Natural killer cell (primary cell): ENCODE results near the gene ZBED3. TPM values are rescaled to one million over a fixed set of nuclear protein-coding genes. Genes with fewer than 3 reads are reported as not detected.

ENCODE experiments used
- ATAC-seq, 3 donors: fragments of 150-1000 bp in 2 of 3; fragments of 200-7000 bp in 1 of 3; cut with Tn5 transposase; 1 replicate in 1 of 3; 2 replicates in 2 of 3; pipeline ENCODE4 v1.10.0; 2021; ENCODE audit warnings: mild to moderate bottlenecking in 2 of 3, moderate library complexity in 2 of 3
- DNase-seq, 2 donors: peaks; one replicate each; pipeline versions ENCODE4 v3.0.0 to v3.0.0-alpha.2; 2013 to 2021; ENCODE audit warnings: mixed read lengths in 1 of 2
- H3K27ac ChIP-seq: one replicate; pipeline ENCODE4 v1.5.1; 2013; ENCODE audit warnings: mild to moderate bottlenecking, low read length
- H3K27me3 ChIP-seq: one replicate; pipeline ENCODE4 v1.6.1; 2013; ENCODE audit warnings: low read length; ENCODE audit not compliant: control insufficient read depth, insufficient read depth
- H3K36me3 ChIP-seq: one replicate; pipeline ENCODE4 v1.6.1; 2013; ENCODE audit warnings: low read length; ENCODE audit not compliant: control insufficient read depth, insufficient read depth
- H3K4me1 ChIP-seq: one replicate; pipeline ENCODE4 v1.6.1; 2013; ENCODE audit warnings: low read length; ENCODE audit not compliant: control insufficient read depth, insufficient read depth
- H3K4me3 ChIP-seq: one replicate; pipeline ENCODE4 v1.5.1; 2013; ENCODE audit warnings: low read length
- H3K9me3 ChIP-seq: one replicate; pipeline ENCODE4 v1.6.1; 2013; ENCODE audit warnings: low read length; ENCODE audit not compliant: control insufficient read depth, insufficient read depth
- H3K27ac Mint-ChIP-seq, 2 donors: one replicate each; pipeline ENCODE4 v1.8.0; 2022; ENCODE audit warnings: mild to moderate bottlenecking in 2 of 2, mixed read lengths in 2 of 2, moderate library complexity in 1 of 2
- H3K27me3 Mint-ChIP-seq, 2 donors: one replicate each; pipeline ENCODE4 v1.8.0; 2022; ENCODE audit warnings: low read depth in 2 of 2, mixed read lengths in 2 of 2
- H3K36me3 Mint-ChIP-seq: one replicate; pipeline ENCODE4 v1.8.0; 2022; ENCODE audit warnings: mixed read lengths
- H3K4me1 Mint-ChIP-seq, 2 donors: one replicate each; pipeline ENCODE4 v1.8.0; 2022; ENCODE audit warnings: mixed read lengths in 2 of 2
- H3K4me3 Mint-ChIP-seq: one replicate; pipeline ENCODE4 v1.8.0; 2022; ENCODE audit warnings: mild to moderate bottlenecking, moderate library complexity, mixed read lengths
- H3K9me3 Mint-ChIP-seq, 2 donors: one replicate each; pipeline ENCODE4 v1.8.0; 2022; ENCODE audit warnings: mixed read lengths in 2 of 2
- WGBS: methylation state at CpG from one replicate; pipeline ENCODE4 v1.1.7; 2013; ENCODE audit warnings: missing lambda C conversion rate; ENCODE audit not compliant: insufficient coverage; 5-methylcytosine and 5-hydroxymethylcytosine counted together
- intact Hi-C: fragments of 100-400 bp; cut with micrococcal nuclease; formaldehyde crosslinking; loops from one replicate; pipeline ENCODE4 v1.14.2; 2022
- total RNA-seq, 4 donors: library from RNA; stranded (reverse); fragments of 120-200 nt in 1 of 4; gene quantifications; one replicate each; pipeline versions ENCODE4 v1.2.3 to v1.2.4, GENCODE V29; 2013 to 2022
- TF ChIP-seq, protein P1 (sequence below): fragments of 200-600 bp; IDR thresholded peaks from one replicate; pipeline ENCODE4 v1.8.0; 2022; ENCODE audit warnings: antibody characterized with exemption

The ZBED3 gene
- total RNA-seq, 3 donors from 2014 or later (not counting 1 experiment from before 2014, with no cell fraction given): 2.6 to 4.0 (median 3.2) TPM

DNA sequence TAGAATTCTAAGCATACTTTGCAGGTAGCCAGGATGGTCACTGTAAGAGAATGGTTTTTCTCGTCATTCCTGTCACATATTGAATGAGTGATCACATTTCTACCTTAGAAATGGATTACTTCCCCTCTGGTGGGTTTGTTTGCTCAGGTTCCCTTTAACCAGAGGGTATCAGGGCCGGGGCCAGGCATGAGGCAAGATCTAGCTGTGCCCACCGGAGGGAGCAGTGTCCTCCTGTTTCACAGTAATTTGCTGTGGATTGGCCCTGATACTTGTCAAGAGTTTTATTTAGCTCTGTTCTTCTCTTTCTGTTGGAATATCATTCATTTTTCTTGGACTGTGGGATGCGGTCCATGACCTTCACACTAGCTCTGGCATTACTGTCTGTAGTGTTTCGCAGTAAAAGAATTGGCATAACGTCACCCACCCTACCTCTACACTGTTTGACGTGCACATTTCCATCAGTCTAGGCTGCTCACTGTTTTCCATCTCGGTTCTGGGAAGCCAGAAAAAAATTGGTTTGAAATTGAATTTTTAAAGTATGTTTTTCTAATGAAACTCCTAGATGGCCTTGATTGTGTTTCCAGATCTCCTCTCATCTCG is 42.4 kb upstream of the ZBED3 start:
- Histone ChIP-seq H3K4me1 (no peaks in the 10 kb centered on the region), H3K4me3 (no peak overlapping the region), H3K27ac (no peak overlapping the region), H3K36me3 (no peaks in the 10 kb centered on the region), H3K27me3 (no peaks in the 10 kb centered on the region), H3K9me3 (no peaks in the 10 kb centered on the region)
- Mint-ChIP-seq H3K4me3 (no peak overlapping the region), H3K36me3 (no peaks in the 10 kb centered on the region), H3K9me3 (no peaks in the 10 kb centered on the region), H3K4me1 (no peaks in the 10 kb centered on the region), H3K27ac (no peak overlapping the region), H3K27me3 (peaks cover 5 to 18% of the 10 kb centered on the region in 2 donors)
- ATAC-seq (no peak), DNase-seq (peak in 1 of 2 donors; percentile 37)
- TF ChIP-seq, protein P1, sequence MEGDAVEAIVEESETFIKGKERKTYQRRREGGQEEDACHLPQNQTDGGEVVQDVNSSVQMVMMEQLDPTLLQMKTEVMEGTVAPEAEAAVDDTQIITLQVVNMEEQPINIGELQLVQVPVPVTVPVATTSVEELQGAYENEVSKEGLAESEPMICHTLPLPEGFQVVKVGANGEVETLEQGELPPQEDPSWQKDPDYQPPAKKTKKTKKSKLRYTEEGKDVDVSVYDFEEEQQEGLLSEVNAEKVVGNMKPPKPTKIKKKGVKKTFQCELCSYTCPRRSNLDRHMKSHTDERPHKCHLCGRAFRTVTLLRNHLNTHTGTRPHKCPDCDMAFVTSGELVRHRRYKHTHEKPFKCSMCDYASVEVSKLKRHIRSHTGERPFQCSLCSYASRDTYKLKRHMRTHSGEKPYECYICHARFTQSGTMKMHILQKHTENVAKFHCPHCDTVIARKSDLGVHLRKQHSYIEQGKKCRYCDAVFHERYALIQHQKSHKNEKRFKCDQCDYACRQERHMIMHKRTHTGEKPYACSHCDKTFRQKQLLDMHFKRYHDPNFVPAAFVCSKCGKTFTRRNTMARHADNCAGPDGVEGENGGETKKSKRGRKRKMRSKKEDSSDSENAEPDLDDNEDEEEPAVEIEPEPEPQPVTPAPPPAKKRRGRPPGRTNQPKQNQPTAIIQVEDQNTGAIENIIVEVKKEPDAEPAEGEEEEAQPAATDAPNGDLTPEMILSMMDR: no peak
- WGBS: 75% methylated on average over 9 of the region's 9 CpGs
- intact Hi-C loops: no loop called here

DNA sequence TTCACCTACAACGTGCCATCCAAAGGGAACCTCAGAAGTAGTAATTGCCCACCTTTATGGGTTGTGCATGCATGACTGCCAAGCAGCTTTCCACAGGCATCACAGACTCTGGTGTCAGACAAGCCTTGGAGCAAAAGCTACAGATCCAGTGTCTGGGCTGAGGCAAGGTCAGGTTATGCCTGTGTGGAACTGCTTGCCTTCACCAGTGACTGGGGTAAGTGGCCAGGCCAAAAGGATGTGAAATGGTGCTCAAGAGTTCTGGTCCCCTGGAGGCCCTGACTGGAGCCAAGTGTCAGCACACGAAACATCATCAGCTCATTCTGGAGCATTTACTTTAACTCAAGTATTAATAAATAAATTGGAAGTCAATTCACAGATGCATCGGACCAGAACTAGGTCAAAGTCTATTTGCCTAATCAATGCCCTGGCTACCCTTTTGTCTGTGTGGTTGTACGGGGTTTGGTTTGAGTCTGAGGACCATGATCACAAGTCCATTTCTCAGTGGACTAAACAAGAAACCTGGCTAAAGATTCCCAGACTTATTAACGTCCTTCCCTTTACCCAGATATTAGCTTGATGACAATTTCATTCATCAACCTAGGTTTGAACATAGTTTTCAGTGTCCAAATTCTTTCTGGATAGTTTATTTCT is 41.5 kb upstream of the ZBED3 start:
- Histone ChIP-seq H3K36me3 (no peaks in the 10 kb centered on the region), H3K9me3 (no peaks in the 10 kb centered on the region), H3K27me3 (no peaks in the 10 kb centered on the region), H3K4me1 (no peaks in the 10 kb centered on the region), H3K4me3 (no peak overlapping the region), H3K27ac (no peak overlapping the region)
- TF ChIP-seq, protein P1: no peak
- no peak for DNase-seq
- H3K27ac Mint-ChIP-seq: no peak overlapping the region
- no peaks in the 10 kb centered on the region for H3K4me1 Mint-ChIP-seq
- H3K4me3 Mint-ChIP-seq: no peak overlapping the region
- intact Hi-C loops: no loop called here
- H3K9me3 Mint-ChIP-seq: no peaks in the 10 kb centered on the region
- H3K27me3 Mint-ChIP-seq: peaks cover 0 to 15% of the 10 kb centered on the region in 2 donors
- 88% methylated on average over 4 of the region's 5 CpGs for WGBS
- no peak for ATAC-seq
- H3K36me3 Mint-ChIP-seq: no peaks in the 10 kb centered on the region

DNA sequence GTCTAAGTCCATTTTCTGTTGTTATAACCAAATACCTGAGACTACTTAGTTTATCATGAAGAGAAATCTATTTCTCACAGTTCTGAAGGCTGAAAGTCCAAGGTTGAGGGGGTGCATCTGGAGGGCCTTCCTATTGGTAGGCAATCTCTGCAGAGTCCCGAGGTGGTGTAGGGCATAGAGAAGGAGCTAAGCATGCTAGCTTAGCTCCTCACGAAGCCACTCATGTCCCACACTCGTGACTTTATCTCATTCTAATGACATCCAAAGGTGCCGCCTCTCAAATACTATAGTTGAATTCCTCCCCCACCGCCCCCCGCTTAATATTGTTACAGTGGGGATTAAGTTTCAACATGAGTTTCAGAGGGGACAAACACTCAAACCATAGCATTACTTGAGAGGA is 36.0 kb upstream of the ZBED3 start:
- H3K9me3 ChIP-seq: no peaks in the 10 kb centered on the region
- TF ChIP-seq, protein P1: no peak
- H3K4me3 Mint-ChIP-seq: no peak overlapping the region
- no peaks in the 10 kb centered on the region for H3K4me1 ChIP-seq
- H3K36me3 Mint-ChIP-seq: no peaks in the 10 kb centered on the region
- intact Hi-C loops: no loop called here
- H3K4me1 Mint-ChIP-seq: no peaks in the 10 kb centered on the region
- H3K27me3 ChIP-seq: no peaks in the 10 kb centered on the region
- no peaks in the 10 kb centered on the region for H3K9me3 Mint-ChIP-seq
- peaks cover 0 to 3% of the 10 kb centered on the region in 2 donors for H3K27me3 Mint-ChIP-seq
- ATAC-seq (no peak), DNase-seq (no peak)
- H3K36me3 ChIP-seq: no peaks in the 10 kb centered on the region
- no peak overlapping the region for H3K4me3 ChIP-seq
- no peak overlapping the region for H3K27ac Mint-ChIP-seq
- WGBS: 96% methylated on average over 4 of the region's 6 CpGs
- no peak overlapping the region for H3K27ac ChIP-seq

DNA sequence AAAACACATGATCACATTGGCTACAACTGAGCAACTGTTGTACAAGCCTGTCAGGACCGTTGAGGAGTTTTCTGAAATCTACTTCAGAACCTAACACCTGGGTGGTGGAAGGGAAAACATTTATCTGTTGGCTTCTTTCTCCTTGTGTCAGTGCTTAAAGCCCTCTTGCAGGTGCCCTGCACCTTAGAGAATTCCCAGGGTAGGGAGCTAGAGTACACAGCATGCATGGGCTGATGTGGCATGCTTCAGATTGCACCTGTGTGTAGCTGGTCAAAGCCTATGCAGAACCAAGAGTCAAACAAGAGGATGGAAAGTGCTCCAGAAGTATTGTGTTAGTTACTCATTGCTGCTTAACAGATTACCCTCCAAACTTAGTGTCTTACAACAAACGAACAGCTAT is 33.6 kb upstream of the ZBED3 start:
- H3K36me3 ChIP-seq: no peaks in the 10 kb centered on the region
- no peak overlapping the region for H3K27ac Mint-ChIP-seq
- peaks cover 7 to 8% of the 10 kb centered on the region in 2 donors for H3K27me3 Mint-ChIP-seq
- no peaks in the 10 kb centered on the region for H3K4me1 ChIP-seq
- no peak overlapping the region for H3K4me3 Mint-ChIP-seq
- DNase-seq (no peak), ATAC-seq (no peak)
- no peak overlapping the region for H3K27ac ChIP-seq
- H3K27me3 ChIP-seq: no peaks in the 10 kb centered on the region
- no peak overlapping the region for H3K4me3 ChIP-seq
- H3K36me3 Mint-ChIP-seq: no peaks in the 10 kb centered on the region
- H3K4me1 Mint-ChIP-seq: no peaks in the 10 kb centered on the region
- 60% methylated on average over 1 of the region's 2 CpGs for WGBS
- TF ChIP-seq, protein P1: no peak
- no peaks in the 10 kb centered on the region for H3K9me3 Mint-ChIP-seq
- intact Hi-C loops: no loop called here
- H3K9me3 ChIP-seq: no peaks in the 10 kb centered on the region
